Peyer's patch (tissue), 4 donors: ENCODE data around the gene TRAK2.

Experiments
- POLR2A ChIP-seq, 2 donors: fragments of 450-650 bp; IDR thresholded peaks; one replicate each; pipeline ENCODE4 v1.5.1; 2017; ENCODE audit warnings: antibody characterized with exemption in 2 of 2, mild to moderate bottlenecking in 2 of 2, moderate library complexity in 2 of 2
- TF ChIP-seq, protein P1 (sequence below), 6 experiments: fragments of 450-650 bp in 4 of 6; fragments of 200-600 bp in 2 of 6; sonication (generic) in 1 of 6; IDR thresholded peaks; one replicate each; pipeline ENCODE4 v1.5.1; 2017 to 2019; ENCODE audit warnings: antibody characterized with exemption in 6 of 6, mild to moderate bottlenecking in 3 of 6, moderate library complexity in 1 of 6

DNA sequence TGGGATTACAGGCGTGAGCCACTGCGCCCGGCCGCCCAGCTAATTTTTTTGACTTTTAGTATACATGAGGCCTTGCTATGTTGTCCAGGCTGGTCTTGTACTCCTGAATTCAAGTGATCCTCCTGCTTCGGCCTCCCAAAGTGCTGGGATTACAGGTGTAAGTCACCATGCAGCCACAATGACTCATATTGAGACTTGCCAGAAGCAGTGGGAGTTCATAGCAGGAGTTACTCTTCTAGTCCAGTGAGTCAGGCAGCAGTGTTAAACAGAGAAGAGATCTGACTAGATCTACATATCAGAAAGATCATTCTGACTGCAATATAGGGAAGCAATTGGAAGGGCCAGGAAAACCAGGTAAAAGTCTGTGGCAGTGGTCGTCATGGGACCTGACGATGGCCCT is 92.6 kb downstream of the TRAK2 start:
- TF ChIP-seq POLR2A (IDR thresholded peaks at IDR 0.05): no peak
- TF ChIP-seq, protein P1, sequence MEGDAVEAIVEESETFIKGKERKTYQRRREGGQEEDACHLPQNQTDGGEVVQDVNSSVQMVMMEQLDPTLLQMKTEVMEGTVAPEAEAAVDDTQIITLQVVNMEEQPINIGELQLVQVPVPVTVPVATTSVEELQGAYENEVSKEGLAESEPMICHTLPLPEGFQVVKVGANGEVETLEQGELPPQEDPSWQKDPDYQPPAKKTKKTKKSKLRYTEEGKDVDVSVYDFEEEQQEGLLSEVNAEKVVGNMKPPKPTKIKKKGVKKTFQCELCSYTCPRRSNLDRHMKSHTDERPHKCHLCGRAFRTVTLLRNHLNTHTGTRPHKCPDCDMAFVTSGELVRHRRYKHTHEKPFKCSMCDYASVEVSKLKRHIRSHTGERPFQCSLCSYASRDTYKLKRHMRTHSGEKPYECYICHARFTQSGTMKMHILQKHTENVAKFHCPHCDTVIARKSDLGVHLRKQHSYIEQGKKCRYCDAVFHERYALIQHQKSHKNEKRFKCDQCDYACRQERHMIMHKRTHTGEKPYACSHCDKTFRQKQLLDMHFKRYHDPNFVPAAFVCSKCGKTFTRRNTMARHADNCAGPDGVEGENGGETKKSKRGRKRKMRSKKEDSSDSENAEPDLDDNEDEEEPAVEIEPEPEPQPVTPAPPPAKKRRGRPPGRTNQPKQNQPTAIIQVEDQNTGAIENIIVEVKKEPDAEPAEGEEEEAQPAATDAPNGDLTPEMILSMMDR (IDR thresholded peaks at IDR 0.05): no peak
